IPS-20b (cell line): Measurements from ENCODE around the gene SYNE4.
A peak's percentile ranks its signal among the peaks of the same experiment; 100 is the strongest.

ENCODE experiments used
- H3K27ac ChIP-seq: one replicate; pipeline ENCODE4 v1.5.1; 2013; ENCODE audit warnings: low read length
- H3K27me3 ChIP-seq: 2 replicates; pipeline ENCODE4 v1.6.1; 2013; ENCODE audit warnings: mild to moderate bottlenecking, low read length, inconsistent platforms; ENCODE audit not compliant: insufficient read depth
- H3K36me3 ChIP-seq: 2 replicates; pipeline ENCODE4 v1.6.1; 2013; ENCODE audit warnings: low read depth, mild to moderate bottlenecking, inconsistent platforms, low read length, moderate library complexity; ENCODE audit not compliant: insufficient read depth
- H3K4me1 ChIP-seq: 2 replicates; pipeline ENCODE4 v1.6.1; 2013; ENCODE audit warnings: mild to moderate bottlenecking, control low read depth, inconsistent platforms, low read length, moderate library complexity; ENCODE audit not compliant: insufficient read depth
- H3K4me3 ChIP-seq: 2 replicates; pipeline ENCODE4 v1.5.1; 2013; ENCODE audit warnings: mild to moderate bottlenecking, low read length, inconsistent platforms
- H3K9ac ChIP-seq: 2 replicates; pipeline ENCODE4 v1.6.1; 2013; ENCODE audit warnings: low read depth, mild to moderate bottlenecking, inconsistent platforms, low read length, moderate library complexity
- H3K9me3 ChIP-seq: 2 replicates; pipeline ENCODE4 v1.6.1; 2013; ENCODE audit warnings: mild to moderate bottlenecking, low read depth, low read length, inconsistent platforms; ENCODE audit not compliant: insufficient read depth

Gene SYNE4, protein sequence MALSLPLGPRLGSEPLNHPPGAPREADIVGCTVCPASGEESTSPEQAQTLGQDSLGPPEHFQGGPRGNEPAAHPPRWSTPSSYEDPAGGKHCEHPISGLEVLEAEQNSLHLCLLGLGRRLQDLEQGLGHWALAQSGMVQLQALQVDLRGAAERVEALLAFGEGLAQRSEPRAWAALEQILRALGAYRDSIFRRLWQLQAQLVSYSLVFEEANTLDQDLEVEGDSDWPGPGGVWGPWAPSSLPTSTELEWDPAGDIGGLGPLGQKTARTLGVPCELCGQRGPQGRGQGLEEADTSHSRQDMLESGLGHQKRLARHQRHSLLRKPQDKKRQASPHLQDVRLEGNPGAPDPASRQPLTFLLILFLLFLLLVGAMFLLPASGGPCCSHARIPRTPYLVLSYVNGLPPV

DNA sequence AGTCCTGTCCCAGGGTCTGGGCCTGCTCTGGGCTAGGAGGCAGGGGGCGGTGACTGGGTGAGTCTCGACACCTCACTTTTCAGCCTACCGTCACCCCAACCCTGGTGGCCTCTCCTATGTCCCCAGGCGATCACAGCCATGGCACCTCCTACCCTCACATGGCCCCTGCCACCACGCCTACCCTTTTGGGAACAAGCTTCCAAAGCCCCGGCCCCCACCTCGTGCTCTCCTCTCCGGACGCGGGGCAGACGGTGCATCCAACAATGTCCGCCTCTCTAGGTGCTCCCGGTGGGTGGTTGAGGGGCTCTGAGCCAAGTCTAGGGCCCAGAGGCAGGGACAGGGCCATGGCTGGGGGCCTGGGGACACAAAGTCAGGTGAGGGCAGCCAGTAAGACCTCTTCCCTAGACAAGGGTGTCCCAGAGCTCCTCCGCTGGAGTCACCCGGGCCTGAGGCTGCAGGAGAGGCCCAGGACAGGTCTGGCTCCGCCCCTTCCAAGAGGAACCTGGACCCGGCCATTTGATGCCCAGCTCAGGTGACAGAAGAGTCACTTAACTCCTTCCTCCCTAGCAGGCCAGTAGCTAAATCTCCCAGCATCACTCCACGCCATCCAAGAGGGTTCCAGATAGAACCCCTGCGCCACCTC is at the start of gene SYNE4:
Gene SYNE4 (minus strand): TSS at position 478 of the 643 bp plus-strand sequence. CDS start 132 bp downstream, at position 346.
- Histone ChIP-seq H3K36me3 (peaks cover 6% of the 10 kb centered on the region; the same call in 1 of the 2 replicates), H3K9ac (peak within 1 kb of the TSS; percentile 83; the same call in 1 of the 2 replicates), H3K27ac (peak within 1 kb of the TSS; percentile 10), H3K4me3 (peak within 1 kb of the TSS; percentile 77), H3K4me1 (no peaks in the 10 kb centered on the region; the same call in 1 of the 2 replicates), H3K9me3 (no peaks in the 10 kb centered on the region), H3K27me3 (no peaks in the 10 kb centered on the region)

DNA sequence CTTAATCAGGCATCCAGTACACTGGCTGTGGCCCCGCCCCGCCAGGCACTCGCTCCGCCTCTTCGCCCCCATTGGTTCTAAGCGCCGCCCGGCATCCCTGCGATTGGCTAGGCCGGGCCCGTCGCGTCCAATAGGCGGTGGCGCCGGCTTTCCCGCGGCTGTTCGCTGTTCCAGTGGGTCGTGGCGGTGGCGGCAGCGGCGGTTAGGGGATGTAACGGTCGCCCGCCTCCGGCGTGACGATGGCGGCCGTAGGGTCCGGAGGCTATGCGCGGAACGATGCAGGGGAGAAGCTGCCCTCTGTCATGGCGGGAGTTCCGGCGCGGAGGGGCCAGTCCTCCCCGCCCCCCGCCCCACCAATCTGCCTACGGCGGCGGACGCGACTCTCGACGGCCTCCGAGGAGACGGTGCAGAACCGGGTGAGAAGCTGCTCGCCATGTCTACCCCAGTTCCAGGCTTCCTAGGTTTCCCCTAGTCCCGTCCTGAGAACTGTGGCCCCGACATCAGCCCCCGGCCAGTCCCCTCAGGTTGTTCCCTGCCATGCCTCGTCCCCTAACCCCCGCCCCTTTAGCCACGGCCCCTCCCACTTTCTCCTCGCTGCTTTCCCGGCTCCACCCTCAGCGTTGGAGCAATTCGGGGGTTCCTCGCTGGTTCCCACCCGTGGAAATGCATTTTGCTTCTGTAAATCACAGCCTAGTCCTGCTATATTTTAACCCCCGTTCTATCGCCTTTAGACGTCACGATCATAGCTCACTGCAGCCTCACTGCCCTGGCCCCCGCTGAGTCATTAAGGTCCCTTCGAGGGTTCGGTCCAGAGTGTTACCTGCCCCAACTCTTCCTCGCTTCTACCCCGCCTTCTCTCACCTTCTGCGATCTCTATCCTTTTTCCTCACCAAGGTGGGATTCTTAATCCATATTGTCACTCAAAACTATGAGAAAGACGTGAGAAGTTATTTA is 46.4 kb upstream of the SYNE4 start, which contains the start of gene WDR62:
Gene WDR62 (plus strand): TSS at position 165 of the 954 bp plus-strand sequence. CDS start 75 bp downstream, at position 240.
- Histone ChIP-seq H3K36me3 (peaks cover 32% of the 10 kb centered on the region), H3K27me3 (no peaks in the 10 kb centered on the region), H3K4me3 (peak within 1 kb of the TSS; percentile 95), H3K9ac (peak within 1 kb of the TSS; percentile 85; the same call in 1 of the 2 replicates), H3K27ac (peak within 1 kb of the TSS; percentile 4), H3K4me1 (peaks cover 9% of the 10 kb centered on the region), H3K9me3 (no peaks in the 10 kb centered on the region)

DNA sequence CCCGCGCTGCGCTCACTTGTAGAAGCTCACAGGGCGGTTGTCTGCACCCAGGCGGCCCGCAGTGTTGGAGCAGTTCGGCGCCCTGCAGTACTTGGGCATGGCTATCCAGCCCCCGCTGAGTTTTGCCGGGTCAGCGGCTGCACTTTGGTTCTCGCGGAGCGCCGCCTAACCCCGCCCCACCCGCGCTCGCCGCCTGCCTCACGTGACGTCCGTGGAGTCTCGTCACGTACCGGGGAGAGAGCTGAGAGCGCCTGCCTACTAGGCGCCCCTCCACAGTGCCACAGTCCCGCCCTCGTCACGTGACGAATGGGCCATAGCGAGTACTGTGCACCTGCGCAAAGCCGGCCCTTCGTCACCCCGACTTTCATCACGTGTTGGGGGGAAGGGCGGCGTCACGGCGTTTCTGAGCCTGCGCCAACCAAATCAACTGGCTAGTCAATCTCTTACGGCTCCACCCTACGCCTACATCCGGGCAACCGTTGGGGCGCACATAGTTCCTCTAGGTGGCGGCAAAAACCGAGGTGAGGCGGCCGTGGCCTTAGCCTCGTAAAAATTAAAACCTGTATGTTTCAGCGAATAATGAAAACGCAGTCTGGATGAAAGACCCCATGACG is 45.6 kb upstream of the SYNE4 start, which contains the start of gene THAP8:
Gene THAP8 (minus strand): TSS at position 167 of the 614 bp plus-strand sequence. CDS start 68 bp downstream, at position 99.
- Histone ChIP-seq H3K4me1 (peaks cover 9% of the 10 kb centered on the region), H3K27me3 (no peaks in the 10 kb centered on the region), H3K4me3 (peak within 1 kb of the TSS; percentile 95), H3K27ac (peak within 1 kb of the TSS; percentile 4), H3K36me3 (peaks cover 24% of the 10 kb centered on the region), H3K9me3 (no peaks in the 10 kb centered on the region), H3K9ac (peak within 1 kb of the TSS; percentile 85; the same call in 1 of the 2 replicates)

DNA sequence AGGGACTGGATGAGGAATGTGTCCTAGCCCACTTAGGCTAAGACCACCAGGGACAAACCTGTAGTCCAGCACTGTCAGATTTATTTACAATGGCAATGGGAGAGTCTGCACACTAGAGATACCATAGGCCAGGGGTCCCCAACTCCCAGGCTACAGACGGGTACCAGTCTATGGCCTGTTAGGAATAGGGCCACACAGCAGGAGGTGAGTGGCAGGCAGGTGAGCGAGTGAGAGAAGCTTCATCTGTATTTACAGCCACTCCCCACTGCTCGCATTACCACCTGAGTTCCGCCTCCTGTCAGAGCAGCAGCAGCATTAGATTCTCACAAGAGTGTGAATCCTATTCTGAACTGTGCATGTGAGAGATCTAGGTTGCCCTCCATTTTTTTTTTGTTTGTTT is 43.0 kb upstream of the SYNE4 start:
- no peak overlapping the region for H3K27ac ChIP-seq

GRCh38 chr19:36051236-36051635 is 42.6 kb upstream of the SYNE4 start:
- no peak overlapping the region; the same call in 1 of the 2 replicates for H3K9ac ChIP-seq
- H3K4me1 ChIP-seq: peaks cover 8% of the 10 kb centered on the region
- no peaks in the 10 kb centered on the region for H3K27me3 ChIP-seq
- H3K27ac ChIP-seq: no peak overlapping the region
- H3K4me3 ChIP-seq: no peak overlapping the region
- no peaks in the 10 kb centered on the region for H3K9me3 ChIP-seq
- H3K36me3 ChIP-seq: peaks cover under 1% of the 10 kb centered on the region; the same call in 1 of the 2 replicates

More for the DNA sequence above, 43.0 kb upstream of the SYNE4 start:
- no peaks in the 10 kb centered on the region for H3K9me3 ChIP-seq
- no peaks in the 10 kb centered on the region for H3K27me3 ChIP-seq
- H3K4me1 ChIP-seq: peaks cover 9% of the 10 kb centered on the region
- no peak overlapping the region for H3K4me3 ChIP-seq
- H3K36me3 ChIP-seq: peaks cover 4% of the 10 kb centered on the region; the same call in 1 of the 2 replicates
- no peak overlapping the region for H3K9ac ChIP-seq

DNA sequence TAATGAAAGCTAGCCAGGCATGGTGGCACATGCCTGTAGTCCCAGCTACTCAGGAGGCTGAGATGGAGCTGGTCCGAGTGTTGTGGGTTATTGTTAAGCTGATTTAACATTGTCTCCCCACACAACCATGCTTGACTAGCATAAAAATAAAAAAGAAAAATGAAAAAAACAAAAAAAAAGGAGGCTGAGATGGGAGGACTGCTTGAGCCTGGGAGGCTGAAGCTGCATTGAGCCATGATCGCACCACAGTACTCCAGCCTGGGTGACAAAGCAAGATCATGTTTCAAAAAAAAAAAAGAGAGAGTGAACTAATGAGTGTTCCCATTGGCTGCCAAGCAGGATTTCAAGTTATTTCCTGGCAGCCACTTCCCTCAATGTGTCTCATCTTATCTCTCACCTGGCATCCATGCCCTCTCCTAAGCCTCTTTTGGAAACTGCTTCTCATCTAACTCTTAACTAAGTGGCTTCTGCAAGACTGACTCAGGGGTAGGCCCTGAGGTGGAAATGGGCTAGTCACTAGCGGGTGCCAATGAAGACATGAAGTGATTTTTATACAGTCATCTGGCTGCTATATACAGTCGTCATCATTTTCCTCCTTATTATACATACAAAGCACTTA is 40.6 kb upstream of the SYNE4 start:
- no peak overlapping the region for H3K4me3 ChIP-seq
- no peaks in the 10 kb centered on the region for H3K27me3 ChIP-seq
- H3K9me3 ChIP-seq: no peaks in the 10 kb centered on the region
- H3K27ac ChIP-seq: no peak overlapping the region
- peaks cover 3% of the 10 kb centered on the region; the same call in 1 of the 2 replicates for H3K4me1 ChIP-seq
- no peak overlapping the region for H3K9ac ChIP-seq
- no peaks in the 10 kb centered on the region for H3K36me3 ChIP-seq

DNA sequence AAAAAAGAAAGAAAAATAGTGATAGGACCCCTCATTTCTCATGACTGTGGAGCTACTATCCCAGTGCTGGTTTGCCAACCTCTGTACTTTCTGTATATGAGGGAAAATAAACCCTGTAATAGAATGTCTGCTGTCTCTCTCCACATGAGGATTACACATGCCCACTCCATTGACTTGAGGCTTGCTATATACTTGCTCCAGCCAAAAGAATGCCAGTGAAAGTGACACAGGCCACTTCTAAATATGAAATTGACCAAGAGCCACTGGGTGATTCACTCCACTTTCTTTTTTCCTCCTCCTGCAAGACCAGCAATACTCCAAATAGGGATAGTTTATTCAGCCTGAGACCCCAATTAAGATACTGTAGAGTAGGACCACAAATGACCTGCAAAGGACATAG is 39.2 kb upstream of the SYNE4 start:
- Histone ChIP-seq H3K4me3 (no peak overlapping the region), H3K9me3 (no peaks in the 10 kb centered on the region), H3K9ac (no peak overlapping the region), H3K36me3 (no peaks in the 10 kb centered on the region), H3K4me1 (peaks cover 3% of the 10 kb centered on the region; the same call in 1 of the 2 replicates), H3K27me3 (no peaks in the 10 kb centered on the region), H3K27ac (no peak overlapping the region)

DNA sequence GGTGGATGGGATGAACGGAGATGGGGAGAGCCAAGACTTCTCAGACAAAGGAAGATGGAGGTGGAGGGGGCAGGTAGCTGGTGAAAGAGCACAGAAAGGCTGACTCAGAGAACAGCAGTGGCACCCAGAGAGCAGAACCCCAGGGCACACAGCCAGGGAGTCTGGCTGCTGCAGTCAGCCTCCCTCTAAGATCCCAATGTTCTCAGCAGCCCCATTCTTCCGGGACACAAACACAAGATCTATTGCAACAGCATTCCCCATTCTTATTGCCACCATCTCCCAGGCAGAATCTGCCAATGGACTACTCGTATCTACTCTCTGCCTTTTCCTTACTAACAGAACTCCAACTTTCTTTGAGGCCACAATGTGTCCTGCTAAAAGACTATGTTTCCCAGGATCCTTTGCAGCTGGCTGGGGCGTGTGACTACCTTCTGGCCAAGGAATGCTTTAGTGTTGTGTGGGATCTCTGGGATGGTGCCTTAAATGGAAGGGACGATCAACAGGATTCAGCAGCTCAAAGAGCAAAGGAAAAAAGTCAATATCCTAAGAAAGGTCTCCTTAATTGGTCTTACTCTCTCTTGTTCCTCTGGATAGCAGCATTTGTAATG is 37.9 kb upstream of the SYNE4 start:
- Histone ChIP-seq H3K4me1 (peaks cover 5% of the 10 kb centered on the region; the same call in 1 of the 2 replicates), H3K9ac (no peak overlapping the region), H3K9me3 (no peaks in the 10 kb centered on the region), H3K4me3 (no peak overlapping the region), H3K27ac (no peak overlapping the region), H3K27me3 (no peaks in the 10 kb centered on the region), H3K36me3 (no peaks in the 10 kb centered on the region)

GRCh38 chr19:36043952-36044351 is 35.3 kb upstream of the SYNE4 start:
- H3K36me3 ChIP-seq: peaks cover 3% of the 10 kb centered on the region; the same call in 1 of the 2 replicates
- peaks cover 2% of the 10 kb centered on the region; the same call in 1 of the 2 replicates for H3K4me1 ChIP-seq
- no peak overlapping the region for H3K27ac ChIP-seq
- no peak overlapping the region for H3K4me3 ChIP-seq
- no peaks in the 10 kb centered on the region for H3K27me3 ChIP-seq
- H3K9ac ChIP-seq: no peak overlapping the region
- H3K9me3 ChIP-seq: no peaks in the 10 kb centered on the region

- Histone ChIP-seq H3K9ac (no peak overlapping the region), H3K9me3 (no peaks in the 10 kb centered on the region), H3K4me1 (peaks cover 2% of the 10 kb centered on the region; the same call in 1 of the 2 replicates), H3K4me3 (no peak overlapping the region), H3K36me3 (peaks cover 3% of the 10 kb centered on the region; the same call in 1 of the 2 replicates), H3K27ac (no peak overlapping the region), H3K27me3 (no peaks in the 10 kb centered on the region)
These were observed 33.2 kb upstream of the SYNE4 start for GRCh38 chr19:36041831-36042230.
